Smooth muscle cell (in vitro differentiated cells): ENCODE data around the gene SMPD1. TPM values are rescaled to one million over a fixed set of nuclear protein-coding genes. Genes with fewer than 3 reads are reported as not detected.

Source experiments
- DNase-seq: peaks from one replicate; lab custom pipeline; 2025; ENCODE audit not compliant: unreplicated experiment; lab: John Stamatoyannopoulos, UW
- H2AFZ ChIP-seq: fragments of 200-600 bp; sonication (generic); 2 replicates; pipeline ENCODE4 v1.6.0; 2016; ENCODE audit warnings: antibody characterized with exemption, low read depth, mild to moderate bottlenecking
- H3F3A ChIP-seq: fragments of 200-600 bp; sonication (generic); 2 replicates; pipeline ENCODE4 v1.6.0; 2017; ENCODE audit warnings: antibody characterized with exemption, low read depth
- H3K27ac ChIP-seq: fragments of 200-600 bp; sonication (generic); 2 replicates; pipeline ENCODE4 v1.5.1; 2016; ENCODE audit warnings: low read depth, mild to moderate bottlenecking
- H3K27me3 ChIP-seq: fragments of 200-600 bp; sonication (generic); 2 replicates; pipeline ENCODE4 v1.6.1; 2016; ENCODE audit warnings: low read depth, mild to moderate bottlenecking
- H3K36me3 ChIP-seq: fragments of 200-600 bp; sonication (generic); 2 replicates; pipeline ENCODE4 v1.5.1; 2016; ENCODE audit warnings: low read depth
- H3K4me1 ChIP-seq: fragments of 200-600 bp; sonication (generic); 2 replicates; pipeline ENCODE4 v1.5.1; 2016; ENCODE audit warnings: low read depth
- H3K4me2 ChIP-seq: fragments of 200-600 bp; sonication (generic); 2 replicates; pipeline ENCODE4 v1.6.0; 2016; ENCODE audit warnings: mild to moderate bottlenecking
- H3K4me3 ChIP-seq: fragments of 200-600 bp; sonication (generic); 2 replicates; pipeline ENCODE4 v1.5.1; 2016; ENCODE audit warnings: mild to moderate bottlenecking
- H3K79me2 ChIP-seq: fragments of 200-600 bp; sonication (generic); 2 replicates; pipeline ENCODE4 v1.6.0; 2016; ENCODE audit warnings: low read depth, mild to moderate bottlenecking
- H3K9ac ChIP-seq: fragments of 200-600 bp; sonication (generic); 2 replicates; pipeline ENCODE4 v1.6.0; 2016; ENCODE audit warnings: low read depth
- H3K9me3 ChIP-seq: fragments of 200-600 bp; sonication (generic); replicated peaks from 2 replicates; pipeline ENCODE4 v1.5.1; 2016; ENCODE audit warnings: low read depth
- H4K20me1 ChIP-seq: fragments of 200-600 bp; sonication (generic); 2 replicates; pipeline ENCODE4 v1.6.0; 2016; ENCODE audit warnings: low read depth
- WGBS: methylation state at CpG from one replicate; pipeline ENCODE4 v1.1.7; 2016; ENCODE audit warnings: low lambda C conversion rate; 5-methylcytosine and 5-hydroxymethylcytosine counted together
- polyA plus RNA-seq: library from polyadenylated mRNA; unstranded; fragments of >200 nt; fragmentation: Nextera tagmentation; extraction: Ambion mirVana; gene quantifications from 2 replicates; pipeline ENCODE4 v1.2.1, GENCODE V29; 2016
- total RNA-seq: library from RNA; depleted of rRNA; stranded (reverse); fragments of >200 nt; gene quantifications from 2 replicates; pipeline ENCODE4 v1.2.3, GENCODE V29; 2014
- TF ChIP-seq, protein P1 (sequence below): fragments of 200-600 bp; sonication (generic); IDR thresholded peaks from 2 replicates; pipeline ENCODE4 v1.5.1; 2017; ENCODE audit warnings: borderline replicate concordance, mild to moderate bottlenecking, antibody characterized with exemption; ENCODE audit not compliant: insufficient read depth, poor library complexity, severe bottlenecking

The SMPD1 gene
- total and polyA plus RNA-seq, 2 experiments from 2014 or later: 56.6 to 57.3 TPM

- TF ChIP-seq, protein P1, sequence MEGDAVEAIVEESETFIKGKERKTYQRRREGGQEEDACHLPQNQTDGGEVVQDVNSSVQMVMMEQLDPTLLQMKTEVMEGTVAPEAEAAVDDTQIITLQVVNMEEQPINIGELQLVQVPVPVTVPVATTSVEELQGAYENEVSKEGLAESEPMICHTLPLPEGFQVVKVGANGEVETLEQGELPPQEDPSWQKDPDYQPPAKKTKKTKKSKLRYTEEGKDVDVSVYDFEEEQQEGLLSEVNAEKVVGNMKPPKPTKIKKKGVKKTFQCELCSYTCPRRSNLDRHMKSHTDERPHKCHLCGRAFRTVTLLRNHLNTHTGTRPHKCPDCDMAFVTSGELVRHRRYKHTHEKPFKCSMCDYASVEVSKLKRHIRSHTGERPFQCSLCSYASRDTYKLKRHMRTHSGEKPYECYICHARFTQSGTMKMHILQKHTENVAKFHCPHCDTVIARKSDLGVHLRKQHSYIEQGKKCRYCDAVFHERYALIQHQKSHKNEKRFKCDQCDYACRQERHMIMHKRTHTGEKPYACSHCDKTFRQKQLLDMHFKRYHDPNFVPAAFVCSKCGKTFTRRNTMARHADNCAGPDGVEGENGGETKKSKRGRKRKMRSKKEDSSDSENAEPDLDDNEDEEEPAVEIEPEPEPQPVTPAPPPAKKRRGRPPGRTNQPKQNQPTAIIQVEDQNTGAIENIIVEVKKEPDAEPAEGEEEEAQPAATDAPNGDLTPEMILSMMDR: no peak
- DNase-seq: no peak
- H3K9ac ChIP-seq: no peak overlapping the region
- H3K4me2 ChIP-seq: no peak overlapping the region
- H3K27me3 ChIP-seq: no peaks in the 10 kb centered on the region
- H3K79me2 ChIP-seq: no peaks in the 10 kb centered on the region
- H3K4me3 ChIP-seq: no peak overlapping the region
- H3K4me1 ChIP-seq: no peaks in the 10 kb centered on the region
- H4K20me1 ChIP-seq: no peaks in the 10 kb centered on the region
- no peak overlapping the region for H3K27ac ChIP-seq
- H3F3A ChIP-seq: no peaks in the 10 kb centered on the region
- no peaks in the 10 kb centered on the region for H3K36me3 ChIP-seq
- H2AFZ ChIP-seq: no peak overlapping the region
- WGBS: 62% methylated on average over 4 of the region's 4 CpGs
- H3K9me3 ChIP-seq: no peaks in the 10 kb centered on the region
Measured at GRCh38 chr11:6377902-6378639, 12.2 kb upstream of the SMPD1 start.

DNA sequence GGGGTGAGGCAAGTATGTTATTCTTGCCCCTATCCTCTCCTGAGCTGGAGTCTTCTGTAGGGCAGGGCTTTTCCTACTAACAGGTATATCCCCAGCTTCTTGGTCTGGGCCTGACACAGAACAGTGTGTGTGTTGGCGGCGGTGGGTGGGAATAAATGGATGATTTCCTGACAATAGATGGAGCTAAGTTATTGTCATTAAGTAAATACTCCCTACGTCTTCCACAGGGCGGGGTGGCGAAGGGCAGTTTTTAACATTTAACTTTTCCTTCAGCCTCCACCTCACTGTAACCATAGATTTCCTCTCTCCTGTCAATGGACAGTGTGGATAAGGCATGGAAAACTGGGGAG lies 11.7 kb upstream of the SMPD1 start:
- H4K20me1 ChIP-seq: no peaks in the 10 kb centered on the region
- DNase-seq: no peak
- WGBS: 89% methylated on average over 5 of the region's 5 CpGs
- H3K4me1 ChIP-seq: no peaks in the 10 kb centered on the region
- no peak overlapping the region for H3K9ac ChIP-seq
- H3K36me3 ChIP-seq: no peaks in the 10 kb centered on the region
- H3K9me3 ChIP-seq: no peaks in the 10 kb centered on the region
- no peak overlapping the region for H3K4me2 ChIP-seq
- H3K27me3 ChIP-seq: no peaks in the 10 kb centered on the region
- no peaks in the 10 kb centered on the region for H3F3A ChIP-seq
- H3K4me3 ChIP-seq: no peak overlapping the region
- H3K79me2 ChIP-seq: no peaks in the 10 kb centered on the region
- H3K27ac ChIP-seq: no peak overlapping the region
- no peak overlapping the region for H2AFZ ChIP-seq
- TF ChIP-seq, protein P1: no peak

- DNase-seq: no peak
- H3K9ac ChIP-seq: no peak overlapping the region
- no peaks in the 10 kb centered on the region for H3K79me2 ChIP-seq
- H3F3A ChIP-seq: no peaks in the 10 kb centered on the region
- no peaks in the 10 kb centered on the region for H3K9me3 ChIP-seq
- no peak overlapping the region for H3K4me3 ChIP-seq
- no peaks in the 10 kb centered on the region for H3K36me3 ChIP-seq
- no peak overlapping the region for H3K4me2 ChIP-seq
- H2AFZ ChIP-seq: no peak overlapping the region
- no peak overlapping the region for H3K27ac ChIP-seq
- no peaks in the 10 kb centered on the region for H3K27me3 ChIP-seq
- no peaks in the 10 kb centered on the region for H4K20me1 ChIP-seq
- TF ChIP-seq, protein P1: no peak
- peaks cover 4% of the 10 kb centered on the region for H3K4me1 ChIP-seq
- 66% methylated on average over 7 of the region's 7 CpGs for WGBS
Measured at GRCh38 chr11:6385046-6385777, 5.1 kb upstream of the SMPD1 start.
